Glomerular endothelial cell (primary cell): ENCODE measurements around the gene GFPT2. TPM values are rescaled to one million over a fixed set of nuclear protein-coding genes. Genes with fewer than 3 reads are reported as not detected.

ENCODE experiments used
- DNase-seq: peaks from one replicate; pipeline ENCODE4 v3.0.0-alpha.2; 2011; ENCODE audit warnings: low read depth, low spot score; ENCODE audit errors: extremely low read depth
- total RNA-seq: library from RNA; depleted of rRNA; stranded (reverse); fragments of >200 nt; gene quantifications from 2 replicates; pipeline ENCODE4 v1.2.3, GENCODE V29; 2015

GFPT2 gene
- total RNA-seq, 1 donor from 2014 or later, result 13.2 TPM

- no peak for DNase-seq
Observed at GRCh38 chr5:180334751-180335613, 18.2 kb downstream of the GFPT2 start.

GRCh38 chr5:180334176-180334575 is 19.0 kb downstream of the GFPT2 start:
- no peak for DNase-seq

- DNase-seq, result no peak
Observed at GRCh38 chr5:180333661-180334060, 19.5 kb downstream of the GFPT2 start.

- DNase-seq, result no peak
Observed at GRCh38 chr5:180332861-180333260, 20.3 kb downstream of the GFPT2 start.

GRCh38 chr5:180332051-180332517 is 21.1 kb downstream of the GFPT2 start:
- no peak for DNase-seq

GRCh38 chr5:180331647-180331950 is 21.5 kb downstream of the GFPT2 start:
- no peak for DNase-seq

- no peak for DNase-seq
Observed at GRCh38 chr5:180330810-180331646, 22.1 kb downstream of the GFPT2 start.

GRCh38 chr5:180330270-180330648 is 22.9 kb downstream of the GFPT2 start:
- no peak for DNase-seq

GRCh38 chr5:180329606-180330269 is 23.4 kb downstream of the GFPT2 start:
- no peak for DNase-seq

GRCh38 chr5:180329138-180329435 is 24.0 kb downstream of the GFPT2 start:
- DNase-seq, result no peak

- DNase-seq, result peak; percentile 47
Observed at GRCh38 chr5:180328296-180329137, 24.6 kb downstream of the GFPT2 start.

GRCh38 chr5:180326989-180327565 is 26.1 kb downstream of the GFPT2 start:
- no peak for DNase-seq

GRCh38 chr5:180324601-180324950 is 28.6 kb downstream of the GFPT2 start:
- DNase-seq, result no peak

- no peak for DNase-seq
Observed at GRCh38 chr5:180323941-180324600, 29.1 kb downstream of the GFPT2 start.

- no peak for DNase-seq
Observed at GRCh38 chr5:180323160-180323559, 30.0 kb downstream of the GFPT2 start.

GRCh38 chr5:180318456-180319089 is 34.6 kb downstream of the GFPT2 start:
- no peak for DNase-seq

- no peak for DNase-seq
Observed at GRCh38 chr5:180316586-180316985, 36.5 kb downstream of the GFPT2 start.

GRCh38 chr5:180315762-180316212 is 37.3 kb downstream of the GFPT2 start:
- no peak for DNase-seq
